GM19099 (cell line): Measurements from ENCODE around the gene GSG1L.

Source experiments
- POLR2A ChIP-seq: IDR thresholded peaks from 3 replicates; pipeline ENCODE4 v1.6.1; 2011; ENCODE audit warnings: low read depth; ENCODE audit not compliant: insufficient read length; ENCODE audit errors: extremely low read depth

GSG1L gene

DNA sequence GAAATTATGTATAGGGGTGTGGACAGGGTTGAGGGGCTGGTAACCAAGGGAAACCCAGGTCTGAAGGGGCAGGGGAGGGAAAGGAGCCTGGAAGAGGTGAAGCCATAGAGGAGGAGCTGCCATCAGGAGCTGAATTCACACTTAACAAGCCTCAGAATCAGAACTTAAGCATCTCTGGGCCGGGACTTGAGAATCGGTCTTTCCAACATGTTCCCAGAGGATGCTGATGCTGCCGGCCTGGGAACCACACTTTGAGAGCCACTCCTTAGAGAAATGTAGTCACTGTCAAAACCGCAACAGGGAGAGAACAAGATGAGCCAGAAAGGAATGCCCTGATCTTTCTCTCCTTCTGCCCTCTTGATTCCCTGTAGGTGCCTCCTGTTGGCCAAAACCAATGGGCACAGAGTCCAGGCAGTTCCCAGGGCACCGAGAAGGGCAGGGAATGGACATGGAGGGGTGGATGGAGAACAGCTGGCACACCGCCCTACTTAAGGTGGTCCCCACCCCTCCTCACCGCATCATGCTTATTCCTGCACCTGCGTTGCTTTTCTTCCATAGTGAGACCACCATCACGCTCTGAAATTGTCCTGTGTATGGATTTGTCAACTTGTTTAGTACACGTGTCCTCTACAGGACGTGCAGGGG lies 88.5 kb downstream of the GSG1L start:
- no peak for TF ChIP-seq POLR2A

DNA sequence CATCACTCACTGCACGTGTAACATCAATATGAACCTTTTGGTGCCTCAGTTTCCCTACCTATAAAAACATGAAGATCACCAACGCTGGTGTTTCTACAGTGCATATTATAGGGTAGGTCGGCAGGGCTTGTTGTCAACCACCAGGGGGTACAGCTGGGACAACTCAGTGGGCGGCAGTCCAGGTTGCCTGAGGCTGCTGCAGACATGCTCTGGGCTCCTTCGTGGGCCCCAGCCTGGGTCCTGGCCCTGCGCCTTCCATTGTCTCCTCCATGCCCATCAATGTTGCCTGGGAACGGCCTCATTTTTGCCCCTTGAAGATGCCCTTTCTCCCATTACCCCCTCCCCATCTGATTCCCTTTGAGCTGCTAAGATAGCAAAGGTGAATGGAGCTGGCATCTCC lies 89.8 kb downstream of the GSG1L start:
- no peak for TF ChIP-seq POLR2A

DNA sequence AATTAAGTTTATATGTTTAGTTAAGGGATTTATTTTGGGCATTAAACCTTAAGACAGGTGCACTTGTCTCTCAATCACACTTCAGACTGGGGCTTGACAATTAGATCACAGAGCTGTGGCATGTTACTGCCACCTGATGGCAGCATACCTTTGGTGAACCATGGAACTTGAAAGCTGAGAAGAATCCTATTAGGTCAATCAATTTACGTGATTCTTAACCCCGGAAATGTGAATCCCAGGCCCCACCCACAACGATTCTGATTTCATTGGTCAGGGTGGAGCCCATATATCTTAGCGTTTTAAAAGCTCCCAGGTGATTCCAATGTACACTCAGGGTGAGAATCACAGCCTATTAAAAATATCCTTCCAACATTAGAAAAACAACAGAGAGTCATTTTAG lies 91.0 kb downstream of the GSG1L start:
- no peak for TF ChIP-seq POLR2A

DNA sequence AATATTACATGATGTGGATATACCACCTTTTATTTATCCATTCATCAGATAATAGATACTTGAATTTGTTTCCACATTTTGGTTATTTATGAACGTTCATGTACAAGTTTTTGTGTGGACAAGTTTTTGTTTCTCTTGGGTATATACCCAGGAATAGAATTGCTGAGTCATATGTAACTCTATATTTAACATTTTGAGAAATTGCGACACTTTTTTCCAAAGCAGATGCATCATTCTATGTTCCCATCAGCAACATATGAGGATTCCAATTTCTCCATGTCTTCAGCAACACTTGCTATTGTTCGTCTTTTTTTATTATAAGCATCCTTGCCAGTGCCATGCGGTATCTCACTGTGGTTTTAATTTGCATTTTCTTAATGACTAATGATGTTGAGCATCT lies 93.9 kb downstream of the GSG1L start:
- TF ChIP-seq POLR2A: no peak

DNA sequence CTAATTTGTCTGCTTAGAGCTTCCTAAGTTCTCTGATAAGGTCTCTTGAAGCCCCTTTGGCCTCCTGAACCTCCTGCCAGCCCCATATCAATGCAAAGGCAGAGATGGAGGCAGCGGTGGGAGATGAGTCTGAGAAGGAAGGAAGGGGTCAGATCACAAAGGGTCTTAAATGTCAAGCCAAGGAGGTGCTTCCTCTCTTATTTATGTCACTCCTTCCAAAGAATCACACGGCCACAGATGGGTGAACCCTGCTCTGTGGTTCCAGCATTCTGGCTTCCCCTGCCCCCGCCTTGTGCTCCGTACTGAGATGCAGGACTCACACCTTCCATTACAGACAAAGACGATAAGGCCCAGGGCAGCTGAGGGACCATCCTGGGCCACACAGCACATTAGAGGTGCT lies 96.3 kb downstream of the GSG1L start:
- TF ChIP-seq POLR2A: no peak

DNA sequence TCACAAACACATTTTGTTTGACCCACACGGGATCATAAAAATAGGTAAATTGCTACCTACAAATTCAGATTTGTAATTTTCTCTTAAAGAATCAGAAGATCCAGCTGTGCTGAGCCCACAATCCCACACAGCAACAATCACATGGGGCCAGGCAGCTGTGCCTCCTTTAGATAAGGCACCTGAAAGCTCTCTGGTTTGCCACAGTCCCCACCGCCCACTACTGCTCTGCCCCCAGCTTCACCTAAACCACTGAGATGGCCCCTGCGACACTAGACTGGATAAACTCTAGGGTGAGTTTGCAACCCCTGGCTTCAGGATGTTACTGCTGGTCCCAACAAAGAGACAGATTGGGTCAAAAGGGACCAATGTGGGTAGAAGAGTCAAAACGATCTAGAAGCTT lies 96.8 kb downstream of the GSG1L start:
- TF ChIP-seq POLR2A: no peak

DNA sequence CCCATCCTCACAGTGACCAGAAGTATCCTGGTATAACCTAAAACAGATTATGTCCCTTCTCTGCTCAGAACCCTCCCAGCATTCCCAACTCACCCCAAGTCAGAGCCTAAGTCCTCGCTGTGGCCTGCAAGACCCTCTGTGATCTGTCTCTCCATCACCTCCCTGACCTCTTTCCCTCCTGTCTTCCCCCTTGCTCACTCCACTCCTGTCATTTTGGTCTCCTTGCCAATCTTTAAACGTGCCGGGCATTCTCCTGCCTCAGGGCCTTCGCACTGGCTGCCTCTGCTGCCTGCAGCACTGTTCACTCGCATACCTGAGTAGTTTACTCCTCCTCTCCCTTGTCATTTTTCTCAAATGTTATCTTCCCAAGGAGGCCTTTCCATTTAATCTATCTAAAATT lies 97.7 kb downstream of the GSG1L start:
- no peak for TF ChIP-seq POLR2A

DNA sequence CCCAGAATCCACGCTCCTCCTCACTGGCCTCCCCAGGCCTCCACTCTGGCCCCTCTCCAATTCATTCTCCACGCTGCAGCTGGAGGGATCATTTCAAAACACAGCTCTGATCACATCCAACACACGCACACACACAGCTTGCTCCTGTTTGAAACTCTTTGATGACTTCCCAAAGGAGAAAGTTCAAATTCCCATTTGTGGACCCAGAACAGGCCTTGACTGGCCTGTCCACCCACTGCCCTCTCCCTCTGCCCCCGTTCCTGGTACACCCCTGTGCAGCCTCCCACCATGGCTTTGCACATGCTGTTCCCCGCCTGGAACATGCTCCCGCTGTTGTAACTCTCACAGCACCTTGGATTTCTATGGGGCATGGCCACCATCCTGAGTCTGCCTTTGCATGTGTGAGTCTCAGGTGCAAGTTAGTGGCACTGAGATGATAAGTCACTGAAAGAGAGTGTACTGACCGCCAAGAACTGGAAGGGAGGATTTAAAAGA lies 100.0 kb downstream of the GSG1L start:
- no peak for TF ChIP-seq POLR2A

DNA sequence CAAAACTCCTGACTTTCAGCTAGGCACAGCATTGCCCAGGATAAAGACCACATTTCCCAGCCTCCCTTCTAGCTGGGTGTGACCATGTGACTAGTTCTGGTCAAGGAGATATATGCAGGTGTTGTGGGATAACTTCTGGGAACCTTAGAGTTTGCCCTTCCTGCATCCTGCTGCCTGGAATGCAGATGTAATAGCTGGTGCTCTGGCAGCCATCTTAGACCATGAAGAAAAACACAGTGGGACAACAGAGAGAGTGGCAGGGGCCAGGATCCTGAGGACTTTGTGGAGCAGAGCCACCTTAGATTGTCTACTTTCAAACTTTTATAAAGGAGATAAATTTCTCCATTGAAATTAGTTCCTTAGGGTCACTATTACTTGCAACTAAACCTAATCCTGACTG lies 101.3 kb downstream of the GSG1L start:
- TF ChIP-seq POLR2A: no peak

DNA sequence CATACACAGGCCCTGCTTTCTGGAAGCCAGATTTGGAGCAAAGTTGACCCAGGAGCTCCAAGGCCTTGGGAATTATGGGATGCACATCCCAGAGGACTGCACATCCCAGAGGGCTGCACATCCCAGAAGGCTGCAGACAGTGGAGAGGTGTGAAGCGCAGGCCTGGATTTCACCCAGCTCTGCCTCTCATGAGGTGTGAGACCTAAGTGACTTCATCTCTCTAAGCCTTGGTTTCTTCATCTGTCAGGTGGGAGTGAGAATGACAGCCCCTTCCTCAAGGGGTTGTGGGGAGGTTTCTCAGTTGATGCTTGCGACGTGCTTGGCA lies 102.3 kb downstream of the GSG1L start:
- no peak for TF ChIP-seq POLR2A

DNA sequence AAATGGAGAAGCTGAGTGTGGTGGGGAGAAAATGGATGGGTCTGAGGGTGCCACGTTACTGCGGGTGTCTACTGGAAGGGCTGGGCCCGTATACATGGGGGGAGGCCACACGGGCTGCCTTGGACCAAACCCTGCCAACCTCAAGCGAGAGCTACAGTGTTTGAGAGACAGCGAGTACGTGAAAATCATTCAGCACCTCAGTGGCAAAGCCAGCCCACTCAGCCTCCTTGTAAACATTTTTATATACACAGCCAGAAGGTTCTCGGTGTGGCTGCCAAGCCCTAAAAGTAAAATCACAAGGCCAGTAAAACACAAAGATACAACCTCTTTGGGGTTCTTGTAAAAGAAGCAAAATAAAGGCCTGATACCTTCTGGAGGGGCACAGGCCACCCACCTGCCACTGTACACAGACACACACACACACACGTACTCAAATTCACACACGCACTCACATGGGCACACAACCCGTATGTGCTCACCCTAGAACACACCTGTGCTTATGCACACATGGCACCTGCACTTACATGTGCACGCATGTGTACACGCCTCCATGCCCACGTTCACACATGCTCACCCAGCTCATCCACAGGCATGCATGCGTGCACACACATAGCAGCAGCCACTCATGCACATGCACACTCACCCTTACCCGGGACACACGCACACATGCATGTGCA lies 102.8 kb downstream of the GSG1L start:
- no peak for TF ChIP-seq POLR2A

DNA sequence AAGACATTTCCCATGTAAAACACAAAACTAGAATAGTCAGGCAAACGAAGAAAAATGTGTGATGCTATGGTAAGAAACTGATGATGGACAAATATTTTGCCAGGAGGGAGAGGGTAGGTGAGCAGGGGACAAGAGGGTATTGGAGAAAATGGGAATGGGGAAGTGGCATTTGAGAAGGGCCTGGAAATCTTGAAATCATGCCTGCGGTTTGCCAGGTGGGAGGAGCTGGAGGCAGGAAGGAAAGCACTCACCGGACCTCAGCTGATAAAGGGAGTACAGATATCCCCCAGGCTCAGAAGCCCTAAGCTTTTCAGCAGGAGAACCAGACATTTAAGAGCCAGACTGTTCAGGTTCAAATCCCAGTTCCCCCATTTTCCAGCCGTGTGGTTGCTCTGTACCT lies 103.6 kb downstream of the GSG1L start:
- no peak for TF ChIP-seq POLR2A

DNA sequence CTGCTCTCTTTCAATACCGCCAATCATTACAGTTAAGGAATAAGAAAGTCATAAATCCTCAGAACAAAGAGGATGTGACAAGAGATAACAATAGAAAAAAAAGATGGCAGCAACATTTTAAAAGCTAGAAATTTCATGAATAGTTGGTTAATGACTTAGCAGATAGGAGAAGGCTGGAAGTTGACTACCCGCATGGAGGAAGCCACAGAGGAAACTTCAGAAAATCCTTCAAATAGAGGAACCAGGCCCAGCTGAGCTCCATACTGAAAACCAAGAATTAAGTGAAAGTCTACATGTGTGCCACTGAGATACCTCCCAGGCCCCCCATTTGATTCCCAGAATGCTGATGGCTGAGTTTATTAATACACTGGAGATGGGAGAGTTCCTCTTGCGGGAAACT lies 109.3 kb downstream of the GSG1L start:
- no peak for TF ChIP-seq POLR2A

DNA sequence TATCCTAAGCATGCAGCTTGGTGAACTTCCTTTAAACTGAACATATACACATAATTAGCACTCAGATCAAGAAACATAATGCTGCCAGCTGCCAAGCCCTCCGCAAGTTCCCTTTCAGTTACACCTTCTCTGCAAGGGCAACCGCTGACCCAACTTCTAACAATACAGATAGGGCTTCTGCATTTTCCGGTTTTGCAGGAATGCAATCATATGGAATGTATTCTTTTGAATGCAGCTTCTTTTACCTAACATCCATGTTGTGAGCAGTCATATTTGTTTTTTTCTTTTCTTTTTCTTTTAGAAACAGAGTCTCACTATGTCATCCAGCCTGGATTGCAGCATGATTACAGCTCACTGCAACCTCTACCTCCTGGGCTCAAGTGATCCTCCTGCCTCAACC lies 110.7 kb downstream of the GSG1L start:
- TF ChIP-seq POLR2A: no peak

DNA sequence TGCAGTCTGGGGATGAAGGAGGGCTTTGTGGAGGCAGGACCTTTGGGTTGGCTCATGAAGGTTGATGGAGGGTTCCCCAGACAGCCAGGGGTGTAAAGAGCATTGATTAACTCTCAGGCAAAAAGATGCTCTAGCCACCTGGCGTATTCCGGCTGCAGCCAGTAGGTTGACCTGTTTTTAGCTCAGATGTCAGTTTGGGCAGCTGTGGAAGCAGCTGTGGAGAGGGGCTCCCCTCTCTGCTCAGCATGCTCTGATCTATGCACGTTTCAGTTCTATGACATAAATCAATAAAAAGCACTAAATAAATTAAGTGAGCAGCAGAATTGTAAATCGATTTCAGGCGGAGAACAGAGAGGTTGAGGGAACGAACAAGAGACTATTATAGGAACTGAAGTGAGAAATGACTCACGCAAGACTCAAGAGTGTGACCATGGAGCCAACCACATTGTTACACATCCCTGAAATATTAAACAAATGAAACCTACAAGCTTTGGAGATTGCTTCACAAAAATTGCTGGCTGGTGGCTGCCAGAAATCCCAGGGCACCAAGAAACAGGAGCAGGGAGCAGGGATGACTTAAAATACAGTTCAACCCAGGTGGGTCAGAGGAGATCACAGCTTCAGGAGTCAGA lies 111.9 kb downstream of the GSG1L start:
- no peak for TF ChIP-seq POLR2A

DNA sequence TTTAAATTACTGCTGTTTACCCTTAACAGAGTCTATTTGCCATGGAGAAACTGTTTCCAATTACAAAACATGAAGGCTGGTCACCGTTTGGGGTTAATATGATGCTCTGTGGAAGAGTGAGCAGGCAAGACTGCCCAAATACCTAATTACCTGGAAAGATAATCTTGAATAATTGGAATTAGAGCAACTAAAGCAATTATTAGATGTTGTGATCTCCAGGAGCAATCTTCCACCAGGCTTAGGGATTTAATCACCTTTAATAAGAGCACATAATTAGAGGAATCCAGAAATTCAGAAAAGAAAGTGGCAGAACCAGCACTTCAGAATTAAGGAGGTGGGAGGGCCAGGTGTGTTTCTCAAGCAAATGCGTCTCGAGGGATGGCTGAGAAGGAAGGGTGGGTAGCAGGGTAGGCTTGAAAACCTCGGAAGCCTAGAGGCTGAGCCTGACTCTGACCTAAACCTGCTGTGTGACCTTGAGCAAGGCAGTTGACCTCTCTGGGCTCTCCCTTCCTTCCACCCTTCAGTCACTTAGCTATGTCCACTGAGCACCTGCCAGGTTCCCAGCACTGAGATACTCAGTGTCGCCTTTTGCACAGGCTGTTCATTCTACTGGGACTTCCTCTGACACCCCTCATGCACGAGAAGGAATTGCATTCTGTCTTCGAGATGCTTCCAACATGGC lies 113.2 kb downstream of the GSG1L start:
- TF ChIP-seq POLR2A: no peak

DNA sequence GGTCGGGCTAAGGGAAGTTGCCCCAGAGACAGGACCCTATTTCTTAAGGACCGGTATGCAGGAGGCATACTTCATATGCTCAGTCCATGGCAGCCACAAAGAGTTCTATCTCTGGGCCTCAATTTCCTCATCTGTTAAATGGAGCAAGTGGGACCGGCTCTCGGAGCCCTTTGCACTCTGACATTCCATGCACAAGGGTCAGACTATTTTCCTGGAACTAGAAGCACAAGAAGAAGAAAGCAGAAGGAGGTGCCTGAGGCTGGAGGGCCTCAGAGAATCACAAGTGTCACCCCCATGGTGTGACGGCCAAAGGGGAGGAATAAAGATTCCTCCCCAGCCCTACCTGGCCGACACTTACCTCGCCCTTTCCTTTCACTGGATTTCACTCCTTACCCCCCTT lies 115.8 kb downstream of the GSG1L start:
- TF ChIP-seq POLR2A: no peak
